ENCODE measurements around the gene ASCL5. TPM values are rescaled to one million over a fixed set of nuclear protein-coding genes. Genes with fewer than 3 reads are reported as not detected.

The ASCL5 gene
- total RNA-seq, 1 donor from 2014 or later: not detected

DNA sequence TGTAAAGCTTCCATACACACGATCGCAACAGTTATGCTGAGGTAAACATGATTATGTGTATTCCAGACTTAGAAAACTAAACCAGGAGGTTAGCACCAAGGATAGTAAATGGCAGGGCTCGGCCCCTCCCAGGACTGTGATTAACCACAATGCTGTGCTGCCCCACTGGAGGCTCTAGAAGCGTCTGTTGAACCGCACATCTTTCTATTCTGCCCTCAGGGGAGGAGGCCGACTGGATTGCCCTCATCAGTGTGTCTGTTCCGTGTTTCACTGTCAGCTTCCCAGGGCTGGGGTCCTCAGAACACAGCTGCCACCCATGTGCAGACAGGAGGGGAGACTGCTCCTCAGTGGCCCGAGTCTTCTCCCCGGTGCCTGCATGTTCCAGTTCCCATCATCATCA lies 12.8 kb upstream of the ASCL5 start:
- peaks cover 15% of the 10 kb centered on the region for H3K36me3 Mint-ChIP-seq (ENCODE audit: low read depth)
- TF ChIP-seq, protein P1, sequence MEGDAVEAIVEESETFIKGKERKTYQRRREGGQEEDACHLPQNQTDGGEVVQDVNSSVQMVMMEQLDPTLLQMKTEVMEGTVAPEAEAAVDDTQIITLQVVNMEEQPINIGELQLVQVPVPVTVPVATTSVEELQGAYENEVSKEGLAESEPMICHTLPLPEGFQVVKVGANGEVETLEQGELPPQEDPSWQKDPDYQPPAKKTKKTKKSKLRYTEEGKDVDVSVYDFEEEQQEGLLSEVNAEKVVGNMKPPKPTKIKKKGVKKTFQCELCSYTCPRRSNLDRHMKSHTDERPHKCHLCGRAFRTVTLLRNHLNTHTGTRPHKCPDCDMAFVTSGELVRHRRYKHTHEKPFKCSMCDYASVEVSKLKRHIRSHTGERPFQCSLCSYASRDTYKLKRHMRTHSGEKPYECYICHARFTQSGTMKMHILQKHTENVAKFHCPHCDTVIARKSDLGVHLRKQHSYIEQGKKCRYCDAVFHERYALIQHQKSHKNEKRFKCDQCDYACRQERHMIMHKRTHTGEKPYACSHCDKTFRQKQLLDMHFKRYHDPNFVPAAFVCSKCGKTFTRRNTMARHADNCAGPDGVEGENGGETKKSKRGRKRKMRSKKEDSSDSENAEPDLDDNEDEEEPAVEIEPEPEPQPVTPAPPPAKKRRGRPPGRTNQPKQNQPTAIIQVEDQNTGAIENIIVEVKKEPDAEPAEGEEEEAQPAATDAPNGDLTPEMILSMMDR (conservative IDR thresholded peaks at IDR 0.05): no peak
- no peak overlapping the region for H3K27ac Mint-ChIP-seq (ENCODE audit: unreplicated experiment)
- no peaks in the 10 kb centered on the region for H3K9me3 Mint-ChIP-seq
- H3K27me3 Mint-ChIP-seq (ENCODE audit: low read depth): no peaks in the 10 kb centered on the region
- DNase-seq (ENCODE audit: low read depth, low spot score): no peak
- no peaks in the 10 kb centered on the region for H3K4me1 Mint-ChIP-seq
- H3K4me3 Mint-ChIP-seq: no peak overlapping the region

DNA sequence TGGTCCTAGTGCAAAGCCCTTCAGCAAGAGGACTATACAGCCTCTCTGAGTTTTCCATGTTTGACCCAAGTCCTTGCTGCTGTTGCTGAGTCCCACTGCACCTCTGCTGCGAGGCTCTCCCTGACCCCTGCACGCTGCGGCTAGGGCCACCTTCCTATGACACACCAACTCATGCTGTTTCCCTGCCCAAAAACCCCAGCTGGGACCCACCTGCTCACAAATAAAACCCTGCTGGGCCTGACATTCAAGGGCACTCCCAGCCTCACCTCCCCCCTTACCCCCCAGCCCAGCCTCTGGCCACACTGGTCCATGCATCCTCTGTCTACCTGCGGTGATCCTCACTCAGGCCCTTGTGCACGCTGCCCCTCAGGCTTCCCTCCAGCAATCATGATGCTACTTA lies 12.3 kb upstream of the ASCL5 start:
- H3K27ac Mint-ChIP-seq (ENCODE audit: unreplicated experiment): peak overlapping the region; percentile 86
- H3K9me3 Mint-ChIP-seq: no peaks in the 10 kb centered on the region
- peaks cover 19% of the 10 kb centered on the region for H3K36me3 Mint-ChIP-seq (ENCODE audit: low read depth)
- H3K4me3 Mint-ChIP-seq: no peak overlapping the region
- DNase-seq (ENCODE audit: low read depth, low spot score): no peak
- TF ChIP-seq, protein P1 (conservative IDR thresholded peaks at IDR 0.05): no peak
- no peaks in the 10 kb centered on the region for H3K4me1 Mint-ChIP-seq
- no peaks in the 10 kb centered on the region for H3K27me3 Mint-ChIP-seq (ENCODE audit: low read depth)

DNA sequence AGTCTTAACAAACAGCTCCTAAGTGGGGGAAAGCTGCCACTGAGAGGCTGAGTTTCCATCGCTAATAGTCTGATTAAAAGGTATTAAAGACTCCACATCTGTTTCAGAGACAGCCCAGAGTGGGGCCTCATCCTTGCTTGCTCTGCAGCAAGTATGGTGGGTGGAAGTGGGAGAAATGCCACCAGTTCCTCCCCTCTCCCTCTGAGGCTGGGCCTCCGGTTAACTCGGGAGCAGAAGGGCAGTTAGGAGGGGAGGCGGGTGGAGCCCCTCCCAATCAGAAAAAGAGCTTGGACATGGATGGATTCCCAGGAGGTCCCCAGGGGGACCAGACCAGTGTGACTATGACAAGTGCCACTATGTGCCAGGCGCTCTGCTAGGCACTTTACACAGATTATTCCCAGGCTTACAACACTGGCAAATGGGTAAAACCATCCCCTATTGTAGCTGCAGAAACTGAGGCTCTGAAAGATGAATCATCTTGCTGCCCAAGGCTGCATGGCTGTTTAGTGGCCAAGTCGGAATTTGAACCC lies 11.4 kb upstream of the ASCL5 start:
- Mint-ChIP-seq H3K4me1 (no peaks in the 10 kb centered on the region), H3K27ac (ENCODE audit: unreplicated experiment) (no peak overlapping the region), H3K4me3 (no peak overlapping the region), H3K27me3 (ENCODE audit: low read depth) (no peaks in the 10 kb centered on the region), H3K36me3 (ENCODE audit: low read depth) (peaks cover 17% of the 10 kb centered on the region), H3K9me3 (no peaks in the 10 kb centered on the region)
- TF ChIP-seq, protein P1 (conservative IDR thresholded peaks at IDR 0.05): no peak
- no peak for DNase-seq (ENCODE audit: low read depth, low spot score)

DNA sequence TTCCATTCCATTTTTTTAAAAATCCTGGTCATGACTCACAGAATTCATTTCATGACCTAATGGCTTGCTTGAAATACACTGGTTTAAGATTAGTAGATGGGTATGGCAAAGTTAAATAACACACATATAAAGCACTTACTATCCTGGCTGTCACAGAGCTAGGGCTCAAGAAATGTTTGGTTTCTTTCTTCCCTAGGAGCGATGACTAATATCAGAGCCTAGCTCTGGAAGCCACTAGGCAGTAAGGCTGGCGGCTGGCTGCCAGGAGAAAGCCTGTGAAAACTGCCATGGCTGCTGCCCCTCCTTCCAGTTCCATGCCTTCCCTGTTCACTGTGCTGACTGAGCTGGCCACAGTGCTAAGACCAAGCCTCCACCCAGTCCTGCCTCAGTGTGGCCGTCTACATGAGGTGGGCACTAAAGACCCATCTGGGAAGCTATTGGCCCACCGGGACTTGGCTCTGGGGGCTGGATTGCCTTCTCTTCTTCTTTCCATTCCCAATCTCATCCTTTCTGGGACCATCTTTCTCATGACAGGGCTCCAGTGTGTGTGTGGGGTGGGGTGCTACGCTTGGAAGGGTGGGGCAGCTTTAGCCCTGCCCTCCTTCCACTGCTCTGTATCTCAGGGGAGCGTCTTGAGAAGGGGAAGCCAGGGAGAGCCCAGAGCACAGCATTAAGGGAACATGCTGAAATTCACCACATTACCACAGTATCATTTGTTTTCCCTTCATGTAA lies 10.8 kb upstream of the ASCL5 start:
- TF ChIP-seq, protein P1 (conservative IDR thresholded peaks at IDR 0.05): no peak
- Mint-ChIP-seq H3K4me3 (no peak overlapping the region), H3K27ac (ENCODE audit: unreplicated experiment) (no peak overlapping the region), H3K9me3 (no peaks in the 10 kb centered on the region), H3K27me3 (ENCODE audit: low read depth) (no peaks in the 10 kb centered on the region), H3K4me1 (no peaks in the 10 kb centered on the region), H3K36me3 (ENCODE audit: low read depth) (peaks cover 20% of the 10 kb centered on the region)
- no peak for DNase-seq (ENCODE audit: low read depth, low spot score)

DNA sequence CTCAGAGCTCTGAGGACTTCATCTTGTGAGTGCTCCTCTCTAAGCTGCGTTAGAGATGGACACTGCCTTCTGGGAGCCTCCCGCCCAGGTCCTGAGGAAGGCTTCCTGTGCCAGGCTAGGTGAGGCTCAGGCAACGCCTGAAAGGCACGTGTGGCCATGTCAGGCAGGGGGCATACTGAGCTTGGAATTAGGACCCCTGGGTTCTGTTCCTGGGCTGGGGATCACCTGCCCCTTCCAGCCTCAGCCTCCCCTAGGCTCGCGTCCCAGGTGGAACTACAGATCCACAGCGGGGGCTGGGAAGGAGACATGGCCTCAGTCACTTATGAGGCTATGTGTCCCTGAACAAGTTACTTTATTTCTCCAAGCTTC lies 10.0 kb upstream of the ASCL5 start:
- Mint-ChIP-seq H3K36me3 (ENCODE audit: low read depth) (peaks cover 24% of the 10 kb centered on the region), H3K9me3 (no peaks in the 10 kb centered on the region), H3K27me3 (ENCODE audit: low read depth) (no peaks in the 10 kb centered on the region), H3K4me1 (no peaks in the 10 kb centered on the region), H3K4me3 (no peak overlapping the region), H3K27ac (ENCODE audit: unreplicated experiment) (no peak overlapping the region)
- TF ChIP-seq, protein P1 (conservative IDR thresholded peaks at IDR 0.05): no peak
- DNase-seq (ENCODE audit: low read depth, low spot score): no peak
